ENCODE measurements around the gene MPPED1. TPM values are rescaled to one million over a fixed set of nuclear protein-coding genes. Genes with fewer than 3 reads are reported as not detected.

MPPED1 gene
- total RNA-seq, 1 experiment from 2014 or later = 0.28 TPM

GRCh38 chr22:43511276-43511910, 99.6 kb downstream of the MPPED1 start:
- Histone ChIP-seq H2AFZ (ENCODE audit: low read length) (no peak overlapping the region), H3K27ac (ENCODE audit: insufficient read length, low read depth, low read length) (no peak overlapping the region), H4K20me1 (ENCODE audit: control insufficient read depth, insufficient read depth, insufficient read length) (no peaks in the 10 kb centered on the region), H3K18ac (ENCODE audit: insufficient read length, low read depth, low read length) (no peak overlapping the region), H2AK5ac (ENCODE audit: insufficient read length, low read length) (no peak overlapping the region), H3K14ac (ENCODE audit: insufficient read depth, low read length) (no peak overlapping the region), H3K79me1 (ENCODE audit: insufficient read depth, low read depth, low read length, poor library complexity, severe bottlenecking) (no peaks in the 10 kb centered on the region), H3K9me3 (ENCODE audit: control insufficient read depth, low read depth, low read length) (no peaks in the 10 kb centered on the region), H2BK120ac (ENCODE audit: low read depth, low read length, poor library complexity, severe bottlenecking) (no peak overlapping the region), H2BK20ac (ENCODE audit: low read depth, low read length, poor library complexity, severe bottlenecking) (no peak overlapping the region), H3K27me3 (ENCODE audit: insufficient read depth, low read length) (no peaks in the 10 kb centered on the region), H3K23me2 (ENCODE audit: insufficient read length, low read depth, low read length, poor library complexity, severe bottlenecking) (no peaks in the 10 kb centered on the region), H2BK12ac (ENCODE audit: insufficient read length, low read depth, low read length) (no peak overlapping the region), H3K9ac (ENCODE audit: extremely low read depth, insufficient read length, low read length) (no peak overlapping the region), H4K8ac (replicated peaks; ENCODE audit: insufficient read length, low read depth, low read length) (no peak overlapping the region), H4K91ac (ENCODE audit: insufficient read length, low read depth, low read length) (no peak overlapping the region), H3K4ac (ENCODE audit: low read depth, low read length) (no peak overlapping the region), H3K56ac (ENCODE audit: insufficient read length, low read depth, low read length) (no peak overlapping the region), H3K79me2 (ENCODE audit: insufficient read depth, low read length) (no peaks in the 10 kb centered on the region), H2BK5ac (ENCODE audit: insufficient read length, low read length) (no peak overlapping the region), H3K4me2 (ENCODE audit: insufficient read depth, insufficient read length, low read length) (no peak overlapping the region), H2BK15ac (ENCODE audit: low read depth, low read length) (no peak overlapping the region), H3K4me1 (ENCODE audit: insufficient read depth, low read length) (no peaks in the 10 kb centered on the region), H3T11ph (ENCODE audit: low read length) (no peak overlapping the region), H3K23ac (ENCODE audit: insufficient read length, low read depth, low read length) (no peak overlapping the region), H4K5ac (ENCODE audit: insufficient read length, low read depth, low read length) (no peak overlapping the region)
- Mint-ChIP-seq H3K4me1 (no peaks in the 10 kb centered on the region), H3K27me3 (ENCODE audit: low read depth) (peaks cover 2% of the 10 kb centered on the region; the same call in 1 of the 2 replicates), H3K36me3 (ENCODE audit: insufficient read depth in 1 of 3, low read depth in 3 of 3) (no peaks in the 10 kb centered on the region; a peak in 1 of 7 replicates), H3K9me3 (peaks cover 3% of the 10 kb centered on the region in 2 experiments; a peak in 2 of 5 replicates), H3K27ac (no peak overlapping the region), H3K4me3 (no peak overlapping the region)
- no CpG with 5 or more reads among the region's 16 CpGs for WGBS (ENCODE audit: extremely low coverage, insufficient read length, low lambda C conversion rate)
- TF ChIP-seq CTCF (conservative IDR thresholded peaks at IDR 0.05) = no peak
- DNase-seq = no peak

All from H9 (cell line).